ENCODE measurements around the gene FAM3A.

DNA sequence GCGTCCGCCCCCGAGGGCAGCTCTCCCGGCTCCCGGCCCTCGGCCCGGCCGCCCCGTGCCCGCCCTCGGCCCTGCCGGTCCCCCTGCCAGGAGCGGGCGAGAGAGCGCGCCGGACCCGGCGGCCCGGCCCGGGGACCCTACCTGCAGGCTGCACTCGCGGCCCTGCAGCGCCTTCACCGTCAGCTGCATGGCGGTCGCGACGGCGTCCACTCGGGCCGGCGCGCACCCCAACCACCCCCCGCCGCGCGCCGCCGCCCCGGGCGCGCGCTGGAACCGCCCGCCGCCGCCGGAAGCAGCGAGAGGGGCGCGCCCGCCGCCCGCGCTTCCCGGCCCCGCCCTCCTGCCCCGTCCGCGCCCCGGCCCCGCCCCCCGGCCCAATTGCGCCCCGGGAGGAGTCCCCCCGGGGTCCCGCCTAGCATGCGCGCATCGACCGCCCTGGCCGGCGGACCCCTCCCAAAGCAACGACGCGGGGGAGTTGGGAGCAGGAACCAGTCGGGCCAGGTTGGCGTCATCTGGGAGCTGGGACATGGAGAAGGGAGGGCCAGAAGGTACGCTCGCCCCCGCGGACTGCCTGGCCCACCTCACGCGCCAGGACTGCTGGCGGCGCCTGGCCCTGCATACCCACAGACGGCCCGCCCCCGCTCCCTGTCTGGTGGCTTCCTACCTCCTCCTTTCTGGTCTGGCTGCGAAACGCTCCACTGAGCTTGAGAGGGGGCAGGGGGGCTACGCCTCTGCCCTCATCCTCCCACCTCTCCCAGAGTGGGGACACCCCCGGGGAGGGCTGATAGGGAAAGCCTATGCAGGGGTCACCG, 29.4 kb downstream of the FAM3A start, which contains the start of gene UBL4A:
- TF ChIP-seq, protein P1, sequence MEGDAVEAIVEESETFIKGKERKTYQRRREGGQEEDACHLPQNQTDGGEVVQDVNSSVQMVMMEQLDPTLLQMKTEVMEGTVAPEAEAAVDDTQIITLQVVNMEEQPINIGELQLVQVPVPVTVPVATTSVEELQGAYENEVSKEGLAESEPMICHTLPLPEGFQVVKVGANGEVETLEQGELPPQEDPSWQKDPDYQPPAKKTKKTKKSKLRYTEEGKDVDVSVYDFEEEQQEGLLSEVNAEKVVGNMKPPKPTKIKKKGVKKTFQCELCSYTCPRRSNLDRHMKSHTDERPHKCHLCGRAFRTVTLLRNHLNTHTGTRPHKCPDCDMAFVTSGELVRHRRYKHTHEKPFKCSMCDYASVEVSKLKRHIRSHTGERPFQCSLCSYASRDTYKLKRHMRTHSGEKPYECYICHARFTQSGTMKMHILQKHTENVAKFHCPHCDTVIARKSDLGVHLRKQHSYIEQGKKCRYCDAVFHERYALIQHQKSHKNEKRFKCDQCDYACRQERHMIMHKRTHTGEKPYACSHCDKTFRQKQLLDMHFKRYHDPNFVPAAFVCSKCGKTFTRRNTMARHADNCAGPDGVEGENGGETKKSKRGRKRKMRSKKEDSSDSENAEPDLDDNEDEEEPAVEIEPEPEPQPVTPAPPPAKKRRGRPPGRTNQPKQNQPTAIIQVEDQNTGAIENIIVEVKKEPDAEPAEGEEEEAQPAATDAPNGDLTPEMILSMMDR (IDR thresholded peaks at IDR 0.05) = no peak
- no peak for TF ChIP-seq TEAD4 (CRISPR knock-in tag; IDR thresholded peaks at IDR 0.05)
- TF ChIP-seq ATF1 (CRISPR knock-in tag; IDR thresholded peaks at IDR 0.05) = no peak
- TF ChIP-seq, protein P2, sequence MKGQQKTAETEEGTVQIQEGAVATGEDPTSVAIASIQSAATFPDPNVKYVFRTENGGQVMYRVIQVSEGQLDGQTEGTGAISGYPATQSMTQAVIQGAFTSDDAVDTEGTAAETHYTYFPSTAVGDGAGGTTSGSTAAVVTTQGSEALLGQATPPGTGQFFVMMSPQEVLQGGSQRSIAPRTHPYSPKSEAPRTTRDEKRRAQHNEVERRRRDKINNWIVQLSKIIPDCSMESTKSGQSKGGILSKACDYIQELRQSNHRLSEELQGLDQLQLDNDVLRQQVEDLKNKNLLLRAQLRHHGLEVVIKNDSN (CRISPR knock-in tag; IDR thresholded peaks at IDR 0.05) = no peak
- TF ChIP-seq, protein P3, sequence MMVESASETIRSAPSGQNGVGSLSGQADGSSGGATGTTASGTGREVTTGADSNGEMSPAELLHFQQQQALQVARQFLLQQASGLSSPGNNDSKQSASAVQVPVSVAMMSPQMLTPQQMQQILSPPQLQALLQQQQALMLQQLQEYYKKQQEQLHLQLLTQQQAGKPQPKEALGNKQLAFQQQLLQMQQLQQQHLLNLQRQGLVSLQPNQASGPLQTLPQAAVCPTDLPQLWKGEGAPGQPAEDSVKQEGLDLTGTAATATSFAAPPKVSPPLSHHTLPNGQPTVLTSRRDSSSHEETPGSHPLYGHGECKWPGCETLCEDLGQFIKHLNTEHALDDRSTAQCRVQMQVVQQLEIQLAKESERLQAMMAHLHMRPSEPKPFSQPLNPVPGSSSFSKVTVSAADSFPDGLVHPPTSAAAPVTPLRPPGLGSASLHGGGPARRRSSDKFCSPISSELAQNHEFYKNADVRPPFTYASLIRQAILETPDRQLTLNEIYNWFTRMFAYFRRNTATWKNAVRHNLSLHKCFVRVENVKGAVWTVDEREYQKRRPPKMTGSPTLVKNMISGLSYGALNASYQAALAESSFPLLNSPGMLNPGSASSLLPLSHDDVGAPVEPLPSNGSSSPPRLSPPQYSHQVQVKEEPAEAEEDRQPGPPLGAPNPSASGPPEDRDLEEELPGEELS (CRISPR knock-in tag; IDR thresholded peaks at IDR 0.05) = no peak
- TF ChIP-seq, protein P4, sequence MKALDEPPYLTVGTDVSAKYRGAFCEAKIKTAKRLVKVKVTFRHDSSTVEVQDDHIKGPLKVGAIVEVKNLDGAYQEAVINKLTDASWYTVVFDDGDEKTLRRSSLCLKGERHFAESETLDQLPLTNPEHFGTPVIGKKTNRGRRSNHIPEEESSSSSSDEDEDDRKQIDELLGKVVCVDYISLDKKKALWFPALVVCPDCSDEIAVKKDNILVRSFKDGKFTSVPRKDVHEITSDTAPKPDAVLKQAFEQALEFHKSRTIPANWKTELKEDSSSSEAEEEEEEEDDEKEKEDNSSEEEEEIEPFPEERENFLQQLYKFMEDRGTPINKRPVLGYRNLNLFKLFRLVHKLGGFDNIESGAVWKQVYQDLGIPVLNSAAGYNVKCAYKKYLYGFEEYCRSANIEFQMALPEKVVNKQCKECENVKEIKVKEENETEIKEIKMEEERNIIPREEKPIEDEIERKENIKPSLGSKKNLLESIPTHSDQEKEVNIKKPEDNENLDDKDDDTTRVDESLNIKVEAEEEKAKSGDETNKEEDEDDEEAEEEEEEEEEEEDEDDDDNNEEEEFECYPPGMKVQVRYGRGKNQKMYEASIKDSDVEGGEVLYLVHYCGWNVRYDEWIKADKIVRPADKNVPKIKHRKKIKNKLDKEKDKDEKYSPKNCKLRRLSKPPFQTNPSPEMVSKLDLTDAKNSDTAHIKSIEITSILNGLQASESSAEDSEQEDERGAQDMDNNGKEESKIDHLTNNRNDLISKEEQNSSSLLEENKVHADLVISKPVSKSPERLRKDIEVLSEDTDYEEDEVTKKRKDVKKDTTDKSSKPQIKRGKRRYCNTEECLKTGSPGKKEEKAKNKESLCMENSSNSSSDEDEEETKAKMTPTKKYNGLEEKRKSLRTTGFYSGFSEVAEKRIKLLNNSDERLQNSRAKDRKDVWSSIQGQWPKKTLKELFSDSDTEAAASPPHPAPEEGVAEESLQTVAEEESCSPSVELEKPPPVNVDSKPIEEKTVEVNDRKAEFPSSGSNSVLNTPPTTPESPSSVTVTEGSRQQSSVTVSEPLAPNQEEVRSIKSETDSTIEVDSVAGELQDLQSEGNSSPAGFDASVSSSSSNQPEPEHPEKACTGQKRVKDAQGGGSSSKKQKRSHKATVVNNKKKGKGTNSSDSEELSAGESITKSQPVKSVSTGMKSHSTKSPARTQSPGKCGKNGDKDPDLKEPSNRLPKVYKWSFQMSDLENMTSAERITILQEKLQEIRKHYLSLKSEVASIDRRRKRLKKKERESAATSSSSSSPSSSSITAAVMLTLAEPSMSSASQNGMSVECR (CRISPR knock-in tag; IDR thresholded peaks at IDR 0.05; ENCODE audit: borderline replicate concordance) = no peak
- TF ChIP-seq, protein P5, sequence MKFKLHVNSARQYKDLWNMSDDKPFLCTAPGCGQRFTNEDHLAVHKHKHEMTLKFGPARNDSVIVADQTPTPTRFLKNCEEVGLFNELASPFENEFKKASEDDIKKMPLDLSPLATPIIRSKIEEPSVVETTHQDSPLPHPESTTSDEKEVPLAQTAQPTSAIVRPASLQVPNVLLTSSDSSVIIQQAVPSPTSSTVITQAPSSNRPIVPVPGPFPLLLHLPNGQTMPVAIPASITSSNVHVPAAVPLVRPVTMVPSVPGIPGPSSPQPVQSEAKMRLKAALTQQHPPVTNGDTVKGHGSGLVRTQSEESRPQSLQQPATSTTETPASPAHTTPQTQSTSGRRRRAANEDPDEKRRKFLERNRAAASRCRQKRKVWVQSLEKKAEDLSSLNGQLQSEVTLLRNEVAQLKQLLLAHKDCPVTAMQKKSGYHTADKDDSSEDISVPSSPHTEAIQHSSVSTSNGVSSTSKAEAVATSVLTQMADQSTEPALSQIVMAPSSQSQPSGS (CRISPR knock-in tag; IDR thresholded peaks at IDR 0.05; ENCODE audit: borderline replicate concordance, low read depth) = no peak
